DOHH2 (cell line): ENCODE results near the gene RNF144A.

ENCODE experiments used
- H3F3A ChIP-seq: fragments of 200-600 bp; sonication (generic), shearing (Covaris generic); 2 replicates; pipeline ENCODE4 v1.6.0; 2016; ENCODE audit warnings: antibody characterized with exemption, mild to moderate bottlenecking; ENCODE audit not compliant: control insufficient read depth, insufficient read depth
- H3K27ac ChIP-seq: fragments of 200-600 bp; sonication (generic); 2 replicates; pipeline ENCODE4 v1.5.1; 2014; ENCODE audit warnings: low read depth, mild to moderate bottlenecking, low read length, moderate library complexity
- H3K27me3 ChIP-seq: fragments of 200-600 bp; sonication (generic); 2 replicates; pipeline ENCODE4 v1.6.1; 2014; ENCODE audit warnings: mild to moderate bottlenecking, low read length, mixed read lengths; ENCODE audit not compliant: control insufficient read depth
- H3K36me3 ChIP-seq: fragments of 200-600 bp; sonication (generic); 2 replicates; pipeline ENCODE4 v1.6.1; 2014; ENCODE audit warnings: mild to moderate bottlenecking, low read length, moderate library complexity, mixed read lengths; ENCODE audit not compliant: control insufficient read depth
- H3K4me1 ChIP-seq: fragments of 200-600 bp; sonication (generic); 2 replicates; pipeline ENCODE4 v1.6.1; 2014; ENCODE audit warnings: mild to moderate bottlenecking, low read length, mixed read lengths; ENCODE audit not compliant: control insufficient read depth
- H3K4me2 ChIP-seq: fragments of 200-600 bp; sonication (generic); 2 replicates; pipeline ENCODE4 v1.6.0; 2014; ENCODE audit warnings: mild to moderate bottlenecking, low read length, moderate library complexity
- H3K4me3 ChIP-seq: fragments of 200-600 bp; sonication (generic); 2 replicates; pipeline ENCODE4 v1.5.1; 2014; ENCODE audit warnings: mild to moderate bottlenecking, low read length, mixed read lengths
- H3K79me2 ChIP-seq: fragments of 200-600 bp; sonication (generic); 2 replicates; pipeline ENCODE4 v1.6.1; 2014; ENCODE audit warnings: mild to moderate bottlenecking, low read length, mixed read lengths; ENCODE audit not compliant: control insufficient read depth
- H3K9me2 ChIP-seq: fragments of 200-600 bp; sonication (generic); replicated peaks from 2 replicates; pipeline ENCODE4 v1.6.1; 2014; ENCODE audit warnings: mild to moderate bottlenecking, low read length, mixed read lengths; ENCODE audit not compliant: control insufficient read depth
- H3K9me3 ChIP-seq: fragments of 200-600 bp; sonication (generic); 2 replicates; pipeline ENCODE4 v1.6.1; 2014; ENCODE audit warnings: antibody characterized with exemption, low read length, mixed read lengths; ENCODE audit not compliant: control insufficient read depth, insufficient read depth
- H4K20me1 ChIP-seq: fragments of 200-600 bp; sonication (generic); 2 replicates; pipeline ENCODE4 v1.6.0; 2014; ENCODE audit warnings: low read depth, mild to moderate bottlenecking, antibody characterized with exemption, low read length, moderate library complexity; ENCODE audit not compliant: control insufficient read depth, insufficient read depth
- CTCF ChIP-seq: fragments of 200-600 bp; sonication (generic); IDR thresholded peaks from one replicate; pipeline ENCODE4 v1.5.1; 2014; ENCODE audit warnings: antibody characterized with exemption, mild to moderate bottlenecking, low read depth, low read length; ENCODE audit not compliant: poor library complexity, severe bottlenecking
- EZH2phosphoT487 ChIP-seq: fragments of 200-600 bp; sonication (generic); IDR thresholded peaks from 2 replicates; pipeline ENCODE4 v1.6.1; 2017; ENCODE audit warnings: borderline replicate concordance, mild to moderate bottlenecking, antibody characterized with exemption, low read length, moderate library complexity, mixed read lengths

The RNF144A gene

GRCh38 chr2:7011356-7012083 lies 94.3 kb downstream of the RNF144A start:
- TF ChIP-seq EZH2phosphoT487: no peak
- no peak for TF ChIP-seq CTCF
- H3K79me2 ChIP-seq: no peaks in the 10 kb centered on the region
- no peaks in the 10 kb centered on the region for H4K20me1 ChIP-seq
- no peaks in the 10 kb centered on the region for H3K9me3 ChIP-seq
- H3K4me2 ChIP-seq: no peak overlapping the region
- H3F3A ChIP-seq: no peaks in the 10 kb centered on the region
- no peak overlapping the region for H3K4me3 ChIP-seq
- H3K9me2 ChIP-seq: no peaks in the 10 kb centered on the region
- H3K27me3 ChIP-seq: peaks cover 15% of the 10 kb centered on the region
- no peaks in the 10 kb centered on the region for H3K4me1 ChIP-seq
- H3K36me3 ChIP-seq: no peaks in the 10 kb centered on the region
- no peak overlapping the region for H3K27ac ChIP-seq

GRCh38 chr2:7012141-7012764 lies 95.0 kb downstream of the RNF144A start:
- TF ChIP-seq EZH2phosphoT487 (no peak), CTCF (no peak)
- Histone ChIP-seq H3K9me3 (no peaks in the 10 kb centered on the region), H3K36me3 (no peaks in the 10 kb centered on the region), H3K4me1 (no peaks in the 10 kb centered on the region), H3F3A (no peaks in the 10 kb centered on the region), H3K27ac (no peak overlapping the region), H4K20me1 (no peaks in the 10 kb centered on the region), H3K79me2 (no peaks in the 10 kb centered on the region), H3K27me3 (peaks cover 15% of the 10 kb centered on the region), H3K9me2 (no peaks in the 10 kb centered on the region), H3K4me3 (no peak overlapping the region), H3K4me2 (no peak overlapping the region)

DNA sequence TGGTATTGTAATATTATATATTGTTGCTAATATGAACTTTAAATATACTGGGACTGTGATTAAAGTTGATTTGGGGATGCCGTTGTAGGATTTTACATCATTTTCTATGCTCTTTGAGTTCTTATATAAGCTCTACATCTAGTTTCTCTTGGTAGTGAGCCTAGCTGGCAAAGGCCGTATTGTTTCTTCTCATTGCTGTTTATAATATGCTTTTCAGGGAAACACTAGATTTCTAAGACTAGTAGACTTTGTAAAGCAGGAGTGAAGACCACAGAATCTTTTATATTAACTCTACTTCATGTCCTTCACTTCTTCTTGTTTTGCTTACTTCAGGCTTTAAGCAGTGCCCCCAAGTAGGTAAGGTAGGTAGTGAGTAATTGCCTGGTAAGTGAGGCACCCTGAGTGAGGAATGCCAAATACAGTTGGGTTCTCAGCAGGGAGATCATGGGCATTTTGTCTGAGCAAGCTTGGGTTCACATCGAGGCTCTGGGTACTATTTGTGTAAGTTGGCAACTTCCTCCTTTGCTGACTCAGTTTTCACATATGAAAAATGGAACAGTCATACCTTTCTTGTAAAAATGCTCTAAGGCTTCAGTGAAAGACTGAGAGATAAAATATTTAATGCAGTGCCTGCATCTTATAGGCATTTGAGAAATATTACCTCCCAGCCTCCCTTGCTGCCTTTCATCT lies 96.4 kb downstream of the RNF144A start:
- H3K9me2 ChIP-seq: no peaks in the 10 kb centered on the region
- no peak for TF ChIP-seq EZH2phosphoT487
- H3F3A ChIP-seq: no peaks in the 10 kb centered on the region
- H3K4me2 ChIP-seq: no peak overlapping the region
- no peaks in the 10 kb centered on the region for H3K79me2 ChIP-seq
- H3K4me1 ChIP-seq: no peaks in the 10 kb centered on the region
- H3K36me3 ChIP-seq: no peaks in the 10 kb centered on the region
- no peak overlapping the region for H3K4me3 ChIP-seq
- H3K27ac ChIP-seq: no peak overlapping the region
- H3K27me3 ChIP-seq: peaks cover 11% of the 10 kb centered on the region
- no peaks in the 10 kb centered on the region for H3K9me3 ChIP-seq
- H4K20me1 ChIP-seq: no peaks in the 10 kb centered on the region
